ENCODE data around the gene EPS15.

The EPS15 gene

GRCh38 chr1:51343624-51344023 is 175.4 kb downstream of the EPS15 start:
- ChIA-PET CTCF (no interaction called here), POLR2A (no interaction called here)
- TF ChIP-seq TARDBP (IDR thresholded peaks at IDR 0.05) (no peak), FOXM1 (IDR thresholded peaks at IDR 0.05; ENCODE audit: borderline replicate concordance) (no peak), CTBP1 (IDR thresholded peaks at IDR 0.05; ENCODE audit: borderline replicate concordance) (no peak), SUZ12 (IDR thresholded peaks at IDR 0.05) (no peak), ELF4 (IDR thresholded peaks at IDR 0.05) (no peak), NFRKB (IDR thresholded peaks at IDR 0.05) (no peak)
- no peak for DNase-seq (ENCODE audit: extremely low spot score)

GRCh38 chr1:51342591-51343206 is 176.4 kb downstream of the EPS15 start:
- POLR2A ChIA-PET = no interaction called here
- no peak for TF ChIP-seq SP1 (IDR thresholded peaks at IDR 0.05)
- TF ChIP-seq ELF4 (IDR thresholded peaks at IDR 0.05) = no peak
- TF ChIP-seq ARNT (IDR thresholded peaks at IDR 0.05) = no peak
- TF ChIP-seq TARDBP (IDR thresholded peaks at IDR 0.05) = no peak
- TF ChIP-seq HDGF (IDR thresholded peaks at IDR 0.05; ENCODE audit: borderline replicate concordance) = no peak
- no peak for TF ChIP-seq FOXA1 (IDR thresholded peaks at IDR 0.05)
- no peak for TF ChIP-seq LEF1 (IDR thresholded peaks at IDR 0.05; ENCODE audit: borderline replicate concordance)
- TF ChIP-seq BHLHE40 (IDR thresholded peaks at IDR 0.05; ENCODE audit: borderline replicate concordance) = no peak
- no peak for TF ChIP-seq SUZ12 (IDR thresholded peaks at IDR 0.05)
- no peak for TF ChIP-seq FOXM1 (IDR thresholded peaks at IDR 0.05; ENCODE audit: borderline replicate concordance)
- TF ChIP-seq CTBP1 (IDR thresholded peaks at IDR 0.05; ENCODE audit: borderline replicate concordance) = no peak
- no peak for TF ChIP-seq FOXK2 (IDR thresholded peaks at IDR 0.05)
- no peak for TF ChIP-seq NFRKB (IDR thresholded peaks at IDR 0.05)
- TF ChIP-seq PKNOX1 (IDR thresholded peaks at IDR 0.05) = no peak
- TF ChIP-seq L3MBTL2 (conservative IDR thresholded peaks at IDR 0.05) = no peak
- TF ChIP-seq ZNF384 (IDR thresholded peaks at IDR 0.05) = no peak
- CTCF ChIA-PET = no interaction called here
- no peak for DNase-seq (ENCODE audit: extremely low spot score)

GRCh38 chr1:51341876-51342496 is 177.1 kb downstream of the EPS15 start:
- ChIA-PET POLR2A (interaction anchor here (1.8 kb wide), 1 partner anchor 11 kb away, joined by 9 read pairs; the partner anchor contains the start of gene TTC39A), CTCF (no interaction called here)
- no peak for DNase-seq (ENCODE audit: extremely low spot score)
- peak; percentile 53; the same call in 1 of the 2 replicates for TF ChIP-seq PKNOX1 (IDR thresholded peaks at IDR 0.05)
- no peak for TF ChIP-seq NFRKB (IDR thresholded peaks at IDR 0.05)

DNA sequence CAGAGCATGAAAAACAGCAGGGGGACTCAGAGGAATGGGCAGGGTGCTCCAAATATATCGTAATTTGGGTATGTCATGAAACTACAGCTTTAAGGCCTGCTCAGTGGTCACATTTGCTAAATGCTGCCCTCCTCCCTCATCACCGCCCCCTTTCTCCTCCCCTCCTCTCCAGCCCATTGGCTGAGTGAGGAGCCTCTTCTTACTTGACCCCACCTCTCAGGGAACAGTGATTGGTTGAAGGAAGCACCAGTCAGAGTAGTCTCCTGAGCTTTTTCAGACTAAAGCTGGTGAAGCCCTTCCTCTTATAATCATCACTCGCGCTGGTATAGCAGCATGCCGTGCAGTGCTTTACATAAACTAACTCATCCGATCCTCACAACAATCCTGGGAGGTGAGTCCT is 178.7 kb downstream of the EPS15 start:
- TF ChIP-seq FOXA1 (IDR thresholded peaks at IDR 0.05) = no peak
- TF ChIP-seq PKNOX1 (IDR thresholded peaks at IDR 0.05) = peak; percentile 39; the same call in 1 of the 2 replicates
- DNase-seq (ENCODE audit: extremely low spot score) = no peak
- ChIA-PET POLR2A (interaction anchor here (1.8 kb wide), 1 partner anchor 9 kb away, joined by 9 read pairs; the partner anchor contains the start of gene TTC39A), CTCF (interaction anchor here (1.0 kb wide), 1 partner anchor 194 kb away, joined by 4 read pairs; no protein-coding TSS in a partner anchor)

- no peak for DNase-seq (ENCODE audit: extremely low spot score)
- POLR2A ChIA-PET = no interaction called here
- no peak for TF ChIP-seq CTBP1 (IDR thresholded peaks at IDR 0.05; ENCODE audit: borderline replicate concordance)
- TF ChIP-seq TARDBP (IDR thresholded peaks at IDR 0.05) = no peak
- no peak for TF ChIP-seq NFRKB (IDR thresholded peaks at IDR 0.05)
- no peak for TF ChIP-seq BHLHE40 (IDR thresholded peaks at IDR 0.05; ENCODE audit: borderline replicate concordance)
- no peak for TF ChIP-seq HDGF (IDR thresholded peaks at IDR 0.05; ENCODE audit: borderline replicate concordance)
- TF ChIP-seq PKNOX1 (IDR thresholded peaks at IDR 0.05) = no peak
- TF ChIP-seq FOXA1 (IDR thresholded peaks at IDR 0.05) = no peak
- CTCF ChIA-PET = no interaction called here
Observed at GRCh38 chr1:51336711-51337110, 182.4 kb downstream of the EPS15 start.

DNA sequence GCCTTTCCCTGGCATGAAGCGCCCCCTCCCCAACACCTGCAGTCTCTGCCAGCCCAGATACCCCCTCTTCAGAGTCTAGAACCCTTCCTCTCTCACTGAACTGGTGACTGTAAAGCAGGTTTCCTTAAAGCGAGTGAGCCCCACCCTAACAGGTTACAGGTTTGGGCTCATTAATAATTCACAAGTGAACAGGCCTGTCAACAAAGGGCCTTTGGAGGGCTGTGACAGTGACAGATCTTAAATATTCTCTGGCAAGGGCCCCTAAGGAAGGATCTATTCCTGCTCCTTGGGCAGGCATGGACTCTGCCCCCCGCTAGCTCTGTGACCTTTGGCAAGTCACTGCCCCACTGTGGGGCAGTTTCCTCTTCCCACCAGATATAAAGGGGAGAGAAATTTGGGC is 183.1 kb downstream of the EPS15 start:
- POLR2A ChIA-PET = no interaction called here
- peak; percentile 4 for DNase-seq (ENCODE audit: extremely low spot score)
- CTCF ChIA-PET = interaction anchor here (0.6 kb wide), 1 partner anchor 38 kb away, joined by 7 read pairs; no protein-coding TSS in a partner anchor
- TF ChIP-seq FOXM1 (IDR thresholded peaks at IDR 0.05; ENCODE audit: borderline replicate concordance) (no peak), CTBP1 (IDR thresholded peaks at IDR 0.05; ENCODE audit: borderline replicate concordance) (no peak)

All from HEK293T (cell line).